Measurements from ENCODE around the gene KRTAP4-12. TPM values are rescaled to one million over a fixed set of nuclear protein-coding genes. Genes with fewer than 3 reads are reported as not detected.
"Not testable (repeated sequence)": the region's sequence is repeated elsewhere in the genome, so short reads cannot be mapped to it uniquely, and the experiment has no call there.

Gene KRTAP4-12
- total RNA-seq, 1 donor from 2014 or later: not detected

GRCh38 chr17:41083427-41083826 lies 40.6 kb downstream of the KRTAP4-12 start:
- H3K9me3 ChIP-seq; H3K4me1 ChIP-seq; H3K27ac ChIP-seq; H3K36me3 ChIP-seq; ATAC-seq; H3K4me3 ChIP-seq; intact Hi-C loops (cut with DNase I); H3K27me3 ChIP-seq; DNase-seq: not testable (repeated sequence)

- H3K27ac ChIP-seq: no peak overlapping the region
- no peaks in the 10 kb centered on the region for H3K36me3 ChIP-seq
- ATAC-seq: no peak
- no peaks in the 10 kb centered on the region for H3K9me3 ChIP-seq
- TF ChIP-seq CTCF (IDR thresholded peaks at IDR 0.05): no peak
- no peaks in the 10 kb centered on the region for H3K27me3 ChIP-seq
- no peak for DNase-seq
- no peak overlapping the region for H3K4me3 ChIP-seq
- intact Hi-C loops (cut with DNase I): no loop called here
- no peaks in the 10 kb centered on the region for H3K4me1 ChIP-seq
Observed at GRCh38 chr17:41082626-41083025, 41.4 kb downstream of the KRTAP4-12 start.

- H3K36me3 ChIP-seq: no peaks in the 10 kb centered on the region
- intact Hi-C loops (cut with DNase I): no loop called here
- no peak for DNase-seq
- ATAC-seq: no peak
- H3K4me1 ChIP-seq: no peaks in the 10 kb centered on the region
- TF ChIP-seq CTCF (IDR thresholded peaks at IDR 0.05): no peak
- no peak overlapping the region for H3K27ac ChIP-seq
- no peak overlapping the region for H3K4me3 ChIP-seq
- no peaks in the 10 kb centered on the region for H3K9me3 ChIP-seq
- H3K27me3 ChIP-seq: no peaks in the 10 kb centered on the region
Observed at GRCh38 chr17:41076788-41077187, 47.2 kb downstream of the KRTAP4-12 start.

GRCh38 chr17:41073676-41074075 lies 50.3 kb downstream of the KRTAP4-12 start:
- no peaks in the 10 kb centered on the region for H3K9me3 ChIP-seq
- ATAC-seq (no peak), DNase-seq (no peak)
- no peaks in the 10 kb centered on the region for H3K36me3 ChIP-seq
- H3K27ac ChIP-seq: no peak overlapping the region
- H3K4me1 ChIP-seq: no peaks in the 10 kb centered on the region
- intact Hi-C loops (cut with DNase I): no loop called here
- no peaks in the 10 kb centered on the region for H3K27me3 ChIP-seq
- H3K4me3 ChIP-seq: no peak overlapping the region
- TF ChIP-seq CTCF (IDR thresholded peaks at IDR 0.05): no peak

Other genes starting within 250 kb of the KRTAP4-12 start
- not detected for gene KRT20, start 238.9 kb downstream of the KRTAP4-12 start, total RNA-seq
- 1.1 TPM for gene KRT23, start 186.5 kb downstream of the KRTAP4-12 start, total RNA-seq
- gene KRT39, start 157.2 kb downstream of the KRTAP4-12 start, total RNA-seq: 0.35 TPM
- not detected for gene KRT40, start 139.9 kb downstream of the KRTAP4-12 start, total RNA-seq
- gene KRTAP3-3, start 130.0 kb downstream of the KRTAP4-12 start, total RNA-seq: not detected
- not detected for gene KRTAP3-2, start 124.3 kb downstream of the KRTAP4-12 start, total RNA-seq
- gene KRTAP3-1, start 115.1 kb downstream of the KRTAP4-12 start, total RNA-seq: not detected
- not detected for gene KRTAP1-5, start 97.0 kb downstream of the KRTAP4-12 start, total RNA-seq
- gene KRTAP1-4, start 94.0 kb downstream of the KRTAP4-12 start, total RNA-seq: not detected
- gene KRTAP1-3, start 89.3 kb downstream of the KRTAP4-12 start, total RNA-seq: not detected
- gene KRTAP1-1, start 82.7 kb downstream of the KRTAP4-12 start, total RNA-seq: not detected
- gene KRTAP2-1, start 76.9 kb downstream of the KRTAP4-12 start, total RNA-seq: not detected
- not detected for gene KRTAP2-2, start 69.0 kb downstream of the KRTAP4-12 start, total RNA-seq
- not detected for gene KRTAP2-3, start 64.1 kb downstream of the KRTAP4-12 start, total RNA-seq
- gene KRTAP2-4, start 58.3 kb downstream of the KRTAP4-12 start, total RNA-seq: not detected
- gene KRTAP4-7, start 40.0 kb downstream of the KRTAP4-12 start, total RNA-seq: not detected
- gene KRTAP4-8, start 26.0 kb downstream of the KRTAP4-12 start, total RNA-seq: not detected
- not detected for gene KRTAP4-16, start 22.0 kb downstream of the KRTAP4-12 start, total RNA-seq
- not detected for gene KRTAP4-9, start 18.8 kb downstream of the KRTAP4-12 start, total RNA-seq
- gene KRTAP4-11, start 5.8 kb downstream of the KRTAP4-12 start, total RNA-seq: not detected
- gene KRTAP4-6, start 16.4 kb upstream of the KRTAP4-12 start, total RNA-seq: not detected
- not detected for gene KRTAP4-5, start 25.6 kb upstream of the KRTAP4-12 start, total RNA-seq
- not detected for gene KRTAP4-4, start 36.6 kb upstream of the KRTAP4-12 start, total RNA-seq
- not detected for gene KRTAP4-3, start 44.0 kb upstream of the KRTAP4-12 start, total RNA-seq
- gene KRTAP4-2, start 54.0 kb upstream of the KRTAP4-12 start, total RNA-seq: not detected
- gene KRTAP4-1, start 60.7 kb upstream of the KRTAP4-12 start, total RNA-seq: not detected
- not detected for gene KRTAP9-1, start 65.7 kb upstream of the KRTAP4-12 start, total RNA-seq
- not detected for gene KRTAP9-2, start 102.5 kb upstream of the KRTAP4-12 start, total RNA-seq
- gene KRTAP9-3, start 108.3 kb upstream of the KRTAP4-12 start, total RNA-seq: not detected
- not detected for gene KRTAP9-8, start 113.8 kb upstream of the KRTAP4-12 start, total RNA-seq
- not detected for gene KRTAP9-4, start 125.5 kb upstream of the KRTAP4-12 start, total RNA-seq
- not detected for gene KRTAP9-9, start 131.2 kb upstream of the KRTAP4-12 start, total RNA-seq
- gene KRTAP9-6, start 141.2 kb upstream of the KRTAP4-12 start, total RNA-seq: not detected
- gene KRTAP9-7, start 151.5 kb upstream of the KRTAP4-12 start, total RNA-seq: not detected
- gene KRTAP29-1, start 178.7 kb upstream of the KRTAP4-12 start, total RNA-seq: not detected
- gene KRTAP16-1, start 185.1 kb upstream of the KRTAP4-12 start, total RNA-seq: not detected
- gene KRTAP17-1, start 191.5 kb upstream of the KRTAP4-12 start, total RNA-seq: not detected
- gene KRT33A, start 226.6 kb upstream of the KRTAP4-12 start, total RNA-seq: not detected
- gene KRT33B, start 245.6 kb upstream of the KRTAP4-12 start, total RNA-seq: not detected